NCI-H2227 (cell line): ENCODE data around the gene CLIC4.
A peak's percentile ranks its signal among the peaks of the same experiment; 100 is the strongest.
"Not testable (repeated sequence)": the region's sequence is repeated elsewhere in the genome, so short reads cannot be mapped to it uniquely, and the experiment has no call there.

ENCODE experiments used
- DNase-seq: peaks from one replicate; lab custom pipeline; 2025; ENCODE audit not compliant: unreplicated experiment; lab: John Stamatoyannopoulos, UW

Gene CLIC4

GRCh38 chr1:24744911-24745710, at the start of gene CLIC4:
CLIC4 (plus strand) TSS chr1:24745447; CDS start chr1:24745554, 107 bp downstream.
- peak; percentile 99 for DNase-seq

DNA sequence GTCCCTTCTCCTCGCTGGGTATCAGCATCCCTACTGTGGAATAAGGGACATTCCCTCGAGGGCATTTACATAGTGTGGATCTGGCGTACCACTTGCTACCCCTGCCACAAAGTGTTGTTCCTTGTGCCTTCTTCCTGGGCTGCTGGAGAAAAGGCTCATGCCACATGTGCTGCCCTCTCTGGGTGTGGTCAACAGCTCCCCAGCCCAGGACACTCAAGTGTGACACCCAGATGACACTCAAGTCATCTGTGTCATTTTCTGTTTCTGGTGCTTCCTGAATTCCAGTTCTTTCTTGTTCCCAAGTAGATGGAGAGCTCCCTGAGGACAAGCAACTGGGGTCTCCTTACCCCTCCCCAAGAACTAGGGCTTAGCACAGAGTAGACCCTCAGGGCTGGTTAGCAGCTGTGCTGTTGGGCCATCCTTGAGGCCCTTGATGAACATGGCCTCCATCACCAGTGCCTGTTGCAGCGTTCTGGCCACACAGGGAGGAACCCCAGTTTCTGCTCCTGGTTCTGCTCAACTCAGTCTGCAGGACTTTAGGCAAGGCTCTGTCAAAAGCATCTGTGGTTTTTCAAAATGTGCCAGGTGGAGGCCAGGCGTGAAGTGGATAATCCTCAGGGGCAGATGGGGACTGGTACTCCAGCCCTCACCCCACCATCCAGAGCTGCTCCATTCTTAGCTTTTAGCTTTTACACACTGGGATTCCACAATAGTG, 49.0 kb upstream of the CLIC4 start:
- DNase-seq, result no peak

DNA sequence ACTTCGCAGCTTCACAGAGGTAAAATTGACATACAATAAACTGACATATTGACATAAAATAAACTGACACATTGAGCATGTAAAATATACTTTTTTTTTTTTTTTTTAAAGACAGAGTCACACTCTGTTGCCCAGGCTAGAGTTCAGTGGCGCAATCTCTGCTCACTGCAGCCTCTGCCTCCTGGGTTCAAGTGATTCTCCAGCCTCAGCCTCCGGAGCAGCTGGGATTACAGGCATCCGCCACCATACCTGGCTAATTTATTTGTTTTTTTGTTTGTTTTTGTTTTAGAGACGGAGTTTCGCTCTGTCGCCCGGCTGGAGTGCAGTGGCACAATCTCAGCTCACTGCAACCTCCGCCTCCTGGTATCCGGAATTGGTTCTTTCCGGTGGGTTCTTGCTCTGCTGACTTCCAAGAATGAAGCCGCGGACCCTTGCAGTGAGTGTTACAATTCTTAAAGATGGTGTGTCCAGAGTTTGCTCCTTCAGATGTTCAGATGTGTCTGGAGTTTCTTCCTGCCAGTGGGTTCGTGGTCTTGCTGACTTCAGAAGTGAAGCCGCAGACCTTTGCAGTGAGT, 48.4 kb upstream of the CLIC4 start:
- no peak for DNase-seq

GRCh38 chr1:24697453-24698001, 47.7 kb upstream of the CLIC4 start:
- not testable (repeated sequence) for DNase-seq

- not testable (repeated sequence) for DNase-seq
Measured at GRCh38 chr1:24698326-24698725, 46.9 kb upstream of the CLIC4 start.

DNA sequence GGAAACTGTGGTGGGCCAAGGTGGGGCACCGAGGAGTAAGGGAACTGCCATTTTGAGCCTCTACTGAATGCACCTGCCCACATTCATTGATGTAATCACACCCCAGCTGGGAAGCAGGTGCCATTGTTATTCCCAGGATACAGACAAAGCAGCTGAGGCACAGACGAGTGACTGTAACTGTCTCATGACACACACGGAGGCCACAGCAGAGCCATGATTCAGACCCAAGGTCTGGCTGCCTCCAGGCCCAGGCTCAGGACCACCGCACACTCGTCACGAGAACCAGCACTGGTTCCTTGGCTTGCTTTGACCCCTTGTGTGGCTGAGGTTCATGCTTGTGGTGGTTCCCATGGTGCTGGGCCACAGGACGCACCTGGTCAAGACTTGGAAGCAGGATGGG, 45.6 kb upstream of the CLIC4 start:
- DNase-seq, result no peak

GRCh38 chr1:24702511-24703293, 42.5 kb upstream of the CLIC4 start:
- no peak for DNase-seq

- DNase-seq, result peak; percentile 67
Measured at GRCh38 chr1:24704411-24705259, 40.6 kb upstream of the CLIC4 start.

- DNase-seq, result peak; percentile 96
Measured at GRCh38 chr1:24705260-24706073, 39.8 kb upstream of the CLIC4 start.

- not testable (repeated sequence) for DNase-seq
Measured at GRCh38 chr1:24706074-24706389, 39.2 kb upstream of the CLIC4 start.

- no peak for DNase-seq
Measured at GRCh38 chr1:24707687-24708086, 37.6 kb upstream of the CLIC4 start.

DNA sequence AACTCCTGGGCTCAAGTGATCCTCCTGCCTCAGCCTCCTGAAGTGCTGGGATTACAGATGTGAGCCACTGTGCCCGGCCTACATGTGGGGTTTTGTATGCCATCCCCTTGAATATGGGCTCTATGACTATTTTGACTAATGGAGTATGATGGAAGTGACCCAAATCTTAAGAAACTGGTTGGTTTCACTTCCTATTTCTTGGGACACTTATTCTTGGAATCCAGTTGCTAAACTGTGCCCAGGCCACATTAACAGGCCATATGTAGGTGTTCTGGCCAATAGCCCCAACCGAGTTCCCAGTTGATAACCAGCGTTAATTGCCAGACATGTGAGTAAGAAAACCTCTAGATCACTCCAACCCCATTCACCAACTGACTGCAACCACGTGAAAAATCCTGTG, 36.3 kb upstream of the CLIC4 start:
- DNase-seq, result no peak

- DNase-seq, result no peak
Measured at GRCh38 chr1:24709791-24710441, 35.3 kb upstream of the CLIC4 start.

DNA sequence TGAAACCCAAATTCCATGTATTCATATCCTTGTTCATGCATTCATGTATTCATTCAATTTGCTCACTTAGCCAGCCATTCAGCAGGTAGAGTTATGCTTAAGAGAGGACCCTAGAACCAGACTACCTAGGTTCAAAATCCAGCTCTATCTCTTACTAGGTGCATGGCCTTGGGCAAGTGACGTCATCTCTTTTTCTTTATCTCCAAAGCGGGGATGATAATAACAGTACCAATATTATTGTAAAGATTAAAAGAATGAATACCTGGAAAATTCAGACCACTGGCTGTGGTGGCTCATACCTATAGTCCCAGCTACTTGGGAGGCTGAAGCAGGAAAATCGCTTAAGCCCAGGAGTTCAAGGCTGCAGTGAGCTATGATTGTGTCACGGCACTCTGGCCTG, 33.9 kb upstream of the CLIC4 start:
- no peak for DNase-seq

- DNase-seq, result no peak
Measured at GRCh38 chr1:24713176-24713575, 32.1 kb upstream of the CLIC4 start.

GRCh38 chr1:24713736-24714135, 31.5 kb upstream of the CLIC4 start:
- no peak for DNase-seq

- DNase-seq, result no peak
Measured at GRCh38 chr1:24714859-24715520, 30.3 kb upstream of the CLIC4 start.

DNA sequence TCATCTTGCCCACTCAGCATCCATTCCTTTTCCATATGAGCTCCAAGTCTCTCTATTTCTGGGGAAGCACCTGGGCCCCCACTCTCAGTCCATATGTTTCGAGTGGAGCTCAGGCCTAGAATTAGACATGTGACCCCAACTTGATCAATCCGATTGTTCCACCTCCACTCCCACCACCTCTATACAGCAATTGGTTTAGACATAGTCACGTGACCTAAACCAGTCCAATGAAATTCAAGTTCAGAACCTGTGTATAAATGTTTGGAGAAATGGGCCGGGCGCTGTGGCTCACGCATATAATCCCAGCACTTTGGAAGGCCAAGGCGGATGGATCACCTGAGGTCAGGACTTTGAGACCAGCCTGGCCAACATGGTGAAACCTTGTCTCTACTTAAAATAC, 29.6 kb upstream of the CLIC4 start:
- DNase-seq, result no peak
